GM19328 (cell line): ENCODE results near the gene ADNP2.

ENCODE experiments used
- ATAC-seq: cut with Tn5 transposase; IDR thresholded peaks from one replicate; pipeline ENCODE4 v1.9.1; 2021; ENCODE audit warnings: mild to moderate bottlenecking, moderate library complexity; ENCODE audit not compliant: unreplicated experiment

Gene ADNP2

DNA sequence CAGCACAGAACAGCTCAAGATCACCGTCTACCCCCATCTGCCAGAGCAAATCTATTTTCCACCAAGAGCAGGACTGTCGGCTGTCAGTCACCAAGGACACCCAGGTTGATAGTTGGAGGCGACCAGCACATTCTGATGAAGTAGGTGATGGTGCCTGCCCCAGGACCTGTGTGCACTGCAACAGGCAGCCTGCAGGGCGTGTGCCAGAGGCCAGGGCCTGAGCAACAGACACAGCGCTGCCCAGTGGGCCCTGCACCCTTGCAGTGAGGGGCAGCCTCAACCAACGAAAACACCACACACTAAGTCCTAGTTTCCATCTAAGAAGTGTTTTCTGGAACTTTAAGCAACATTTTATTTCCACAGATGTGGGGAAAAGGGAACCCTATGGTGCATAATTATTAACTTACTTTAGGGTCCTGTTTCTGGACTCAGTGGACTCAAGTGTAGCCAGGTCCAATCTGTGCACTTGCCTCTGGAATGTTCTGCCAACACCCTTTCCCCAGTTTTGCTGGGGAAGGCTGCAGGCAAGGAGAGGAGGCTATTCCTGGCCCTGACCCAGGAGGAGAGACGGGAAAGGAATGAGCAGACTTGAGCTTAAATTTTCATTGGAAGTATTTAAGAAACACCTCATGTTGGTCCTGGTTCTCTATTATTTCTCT is 61.5 kb downstream of the ADNP2 start:
- no peak for ATAC-seq

DNA sequence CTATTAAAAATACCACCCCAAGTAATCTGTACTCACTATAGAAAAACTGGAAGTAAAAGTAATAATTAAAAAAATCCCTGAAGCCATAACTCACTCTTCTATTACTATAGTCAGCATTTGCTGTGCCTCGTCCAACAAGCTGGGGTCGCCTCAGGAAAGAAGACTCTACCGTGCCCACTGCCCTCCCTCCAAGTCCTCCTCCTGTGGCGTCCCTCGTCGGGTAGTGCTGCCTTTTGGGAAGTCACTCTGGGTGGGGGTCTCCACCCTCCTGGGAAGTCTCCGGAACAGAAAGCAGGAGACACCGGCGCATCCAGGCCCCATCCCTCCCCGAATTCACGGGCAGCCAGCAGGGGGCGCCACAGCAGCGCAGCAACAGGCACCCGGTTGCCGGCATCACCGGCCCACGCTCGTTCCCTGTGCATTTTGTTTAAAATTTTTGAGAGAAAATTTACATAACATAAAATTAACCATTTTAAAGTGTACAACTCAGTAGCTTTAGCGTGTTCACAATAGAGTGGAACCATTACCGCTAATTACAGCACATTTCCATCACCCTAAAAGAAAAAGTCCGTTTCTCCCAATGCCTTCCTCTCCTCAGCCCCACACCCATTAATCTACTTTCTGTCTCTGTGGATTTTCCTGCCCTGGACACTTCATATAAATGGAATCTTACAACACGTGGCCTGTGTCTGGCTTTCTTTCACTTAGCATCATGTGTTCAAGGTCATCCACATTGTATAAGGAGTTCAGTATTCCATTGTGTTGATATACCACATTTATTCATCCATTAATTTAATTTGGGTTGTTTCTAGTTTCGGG is 62.2 kb downstream of the ADNP2 start:
- ATAC-seq, result no peak

DNA sequence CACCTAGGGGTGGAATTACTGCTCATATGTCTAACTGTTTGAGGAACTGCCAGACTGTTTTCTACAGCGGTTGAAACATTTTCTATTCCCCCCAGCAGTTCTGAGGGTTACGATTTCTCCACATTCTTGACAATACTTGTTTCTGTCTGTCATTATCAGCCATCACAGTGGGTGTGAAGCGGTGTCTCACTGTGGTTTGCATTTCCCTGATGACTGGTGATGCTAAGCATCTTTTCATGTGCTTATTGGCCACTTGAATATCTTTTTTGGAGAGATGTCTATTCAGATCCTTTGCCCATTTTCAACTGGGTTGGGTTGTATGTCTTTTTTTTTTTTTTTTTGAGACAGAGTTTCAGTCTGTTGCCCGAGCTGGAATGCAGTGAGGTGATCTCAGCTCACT is 63.0 kb downstream of the ADNP2 start:
- no peak for ATAC-seq

DNA sequence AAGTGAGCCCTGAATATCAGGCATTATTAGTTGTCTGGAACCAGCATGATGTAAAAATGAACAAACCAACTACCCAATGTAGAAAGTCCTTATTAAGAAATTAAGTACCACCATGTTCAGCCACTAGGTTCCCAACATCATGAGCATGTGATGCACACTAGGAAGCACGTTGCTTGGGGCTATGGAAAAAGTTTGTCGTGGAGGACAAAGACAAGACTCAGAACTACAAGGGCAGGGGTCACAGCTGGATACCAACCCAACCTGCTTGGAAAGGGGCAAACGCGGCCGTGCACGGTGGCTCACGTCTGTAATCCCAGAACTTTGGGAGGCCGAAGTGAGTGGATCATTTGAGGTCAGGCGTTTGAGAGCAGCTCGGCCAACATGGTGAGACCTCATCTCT is 64.0 kb downstream of the ADNP2 start:
- no peak for ATAC-seq

DNA sequence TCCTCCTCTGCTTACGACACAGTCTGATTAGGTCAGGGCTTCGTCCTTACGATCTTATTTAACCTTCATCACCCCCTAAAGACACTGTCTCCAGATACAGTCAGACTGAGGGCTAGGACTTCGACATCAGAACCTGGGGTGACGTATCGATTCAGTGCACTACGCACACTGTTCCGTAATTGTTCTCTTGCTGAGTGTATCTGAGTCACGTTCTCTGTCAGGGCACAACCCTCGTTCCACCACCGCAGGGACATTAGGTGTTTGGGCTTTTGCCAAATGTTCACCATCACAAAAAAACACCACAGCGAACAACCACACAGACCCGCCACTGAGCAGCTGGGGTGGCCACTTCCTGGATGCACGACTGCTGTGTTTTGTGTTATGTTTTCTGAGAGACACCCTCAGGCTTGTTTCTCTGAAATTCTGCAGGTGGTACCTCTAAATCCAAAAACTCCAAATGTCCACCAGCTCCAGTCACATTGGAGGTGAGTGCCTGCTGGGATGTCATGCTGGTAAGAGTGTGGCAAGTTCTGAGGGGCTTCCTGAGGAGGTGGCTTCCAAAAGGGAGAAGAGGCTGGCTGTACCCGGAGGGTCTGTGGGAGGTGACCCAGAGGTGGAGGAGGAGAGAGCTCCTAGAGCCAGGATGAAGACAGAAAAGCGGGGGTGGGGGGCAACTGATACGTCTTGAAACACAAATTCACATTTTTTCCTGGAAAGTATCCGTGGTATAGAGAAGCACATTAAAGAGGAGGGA is 66.6 kb downstream of the ADNP2 start:
- ATAC-seq, result no peak

DNA sequence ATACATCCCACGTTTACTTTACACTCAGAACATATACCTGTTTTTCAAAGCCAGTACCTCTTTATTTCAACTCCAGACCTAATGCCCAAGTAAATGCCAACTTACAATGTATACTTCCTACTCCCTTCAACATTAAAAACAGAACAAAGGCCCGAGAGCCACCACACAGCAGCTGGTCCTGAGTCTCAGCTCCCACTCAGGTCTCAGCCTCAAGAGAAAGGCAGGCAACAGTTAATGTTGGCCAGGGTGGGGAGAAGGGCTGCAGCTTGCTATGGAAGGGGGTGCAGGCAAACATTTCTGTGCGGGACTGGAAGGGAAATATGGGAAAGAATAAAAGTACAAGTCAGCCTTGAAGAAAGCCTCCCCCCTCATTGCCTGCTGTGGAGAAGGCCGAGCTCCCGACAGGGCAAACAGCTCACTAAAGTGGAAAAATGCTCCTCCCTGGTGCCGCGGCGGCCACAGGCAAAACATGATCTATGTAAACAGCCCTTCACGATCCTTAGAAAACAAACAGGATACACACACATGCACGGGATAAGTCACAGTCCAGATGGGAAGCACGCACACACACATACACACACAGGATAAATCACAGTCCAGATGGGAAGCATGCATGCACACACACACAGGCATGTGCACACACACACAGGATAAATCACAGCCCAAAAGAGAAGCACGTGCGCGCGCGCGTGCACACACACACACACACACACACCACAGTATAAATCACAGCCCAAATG is 67.4 kb downstream of the ADNP2 start:
- ATAC-seq, result no peak

DNA sequence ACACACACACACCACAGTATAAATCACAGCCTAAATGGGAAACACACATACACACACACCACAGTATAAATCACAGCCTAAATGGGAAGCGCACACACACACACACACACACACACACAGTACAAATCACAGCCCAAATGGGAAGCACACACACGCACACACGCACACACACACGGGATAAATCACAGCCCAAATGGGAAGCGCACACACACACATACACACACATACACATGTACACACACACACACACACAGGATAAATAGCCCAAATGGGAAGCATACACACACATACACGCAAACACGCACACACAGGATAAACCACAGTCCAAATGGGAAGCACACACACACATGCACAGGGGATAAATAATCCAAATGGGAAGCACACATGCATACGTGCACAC is 68.1 kb downstream of the ADNP2 start:
- ATAC-seq, result no peak

DNA sequence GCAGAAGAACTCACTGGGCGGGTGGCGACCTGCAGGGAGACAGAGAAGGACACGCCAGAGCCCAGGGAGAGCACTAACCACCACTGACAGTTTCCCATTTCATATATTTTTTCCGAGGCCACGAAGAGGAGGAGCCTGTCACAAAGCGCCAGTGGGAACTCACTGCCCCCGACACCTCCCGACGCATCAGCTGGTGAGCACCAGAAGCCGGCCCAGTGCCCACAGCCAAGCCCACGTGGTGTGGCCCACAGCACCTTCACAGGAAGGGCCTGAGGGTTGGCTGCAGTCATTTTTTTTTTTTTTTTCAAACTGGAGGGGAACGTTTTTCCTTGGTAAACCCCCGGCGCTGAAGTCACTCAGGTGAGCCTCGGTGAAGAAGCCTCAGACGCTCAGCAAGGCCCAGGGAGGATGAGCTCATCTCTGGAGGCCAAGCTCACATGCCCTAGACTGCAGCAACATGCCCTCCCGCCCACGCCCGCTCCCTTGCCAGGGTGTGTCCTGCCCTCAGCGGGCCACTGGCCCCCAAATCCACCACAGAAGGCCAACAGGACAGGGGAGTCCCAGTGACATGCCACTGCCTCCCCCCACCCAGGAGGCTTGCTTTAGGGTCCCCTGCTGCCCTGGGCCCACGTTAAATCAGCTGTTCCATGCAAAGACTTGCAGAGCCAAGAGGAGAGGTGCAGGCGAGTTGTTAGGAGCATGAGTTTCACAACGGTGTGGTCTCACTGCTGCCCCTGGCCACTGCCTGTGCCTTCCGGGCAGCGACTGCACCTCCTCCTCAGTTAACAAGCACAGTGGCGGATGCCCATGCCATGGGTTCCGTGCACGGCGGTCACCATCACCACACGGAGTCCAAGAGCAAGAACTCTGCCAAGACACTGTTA is 70.1 kb downstream of the ADNP2 start:
- ATAC-seq, result no peak

DNA sequence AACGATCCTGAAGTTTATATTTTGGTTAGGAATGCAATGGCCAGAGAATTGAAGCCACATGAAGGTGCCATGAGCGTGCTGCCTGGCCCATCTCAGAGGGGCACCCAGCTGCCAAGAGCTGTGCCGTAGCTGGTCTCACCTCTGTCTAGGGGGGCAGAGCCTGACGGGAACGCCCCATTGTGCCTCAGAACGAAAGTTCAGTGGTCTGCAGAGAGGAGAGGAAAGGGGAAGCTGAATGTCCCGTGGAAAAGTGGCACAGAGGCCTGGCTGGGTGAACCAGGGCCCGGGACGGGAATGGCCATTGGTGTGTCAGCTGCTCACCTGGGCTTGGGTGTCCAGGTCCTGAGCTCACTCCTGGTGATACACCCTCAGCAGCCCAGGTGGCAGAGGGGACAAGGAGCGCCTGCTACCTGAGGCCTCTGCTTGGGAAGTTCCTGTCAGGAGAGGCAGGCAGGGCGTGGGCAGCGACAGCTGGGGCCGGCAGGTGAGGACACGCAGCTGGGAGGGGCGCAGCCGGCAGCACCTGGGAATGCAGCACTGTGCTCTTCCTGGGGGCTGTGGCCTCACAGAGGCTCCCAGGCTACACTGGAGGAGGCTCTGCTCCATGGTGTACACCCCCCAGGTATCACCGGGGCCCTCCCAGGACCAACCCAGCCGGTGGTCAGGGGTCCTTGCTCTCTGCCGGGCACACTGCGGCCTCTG is 70.9 kb downstream of the ADNP2 start:
- no peak for ATAC-seq

DNA sequence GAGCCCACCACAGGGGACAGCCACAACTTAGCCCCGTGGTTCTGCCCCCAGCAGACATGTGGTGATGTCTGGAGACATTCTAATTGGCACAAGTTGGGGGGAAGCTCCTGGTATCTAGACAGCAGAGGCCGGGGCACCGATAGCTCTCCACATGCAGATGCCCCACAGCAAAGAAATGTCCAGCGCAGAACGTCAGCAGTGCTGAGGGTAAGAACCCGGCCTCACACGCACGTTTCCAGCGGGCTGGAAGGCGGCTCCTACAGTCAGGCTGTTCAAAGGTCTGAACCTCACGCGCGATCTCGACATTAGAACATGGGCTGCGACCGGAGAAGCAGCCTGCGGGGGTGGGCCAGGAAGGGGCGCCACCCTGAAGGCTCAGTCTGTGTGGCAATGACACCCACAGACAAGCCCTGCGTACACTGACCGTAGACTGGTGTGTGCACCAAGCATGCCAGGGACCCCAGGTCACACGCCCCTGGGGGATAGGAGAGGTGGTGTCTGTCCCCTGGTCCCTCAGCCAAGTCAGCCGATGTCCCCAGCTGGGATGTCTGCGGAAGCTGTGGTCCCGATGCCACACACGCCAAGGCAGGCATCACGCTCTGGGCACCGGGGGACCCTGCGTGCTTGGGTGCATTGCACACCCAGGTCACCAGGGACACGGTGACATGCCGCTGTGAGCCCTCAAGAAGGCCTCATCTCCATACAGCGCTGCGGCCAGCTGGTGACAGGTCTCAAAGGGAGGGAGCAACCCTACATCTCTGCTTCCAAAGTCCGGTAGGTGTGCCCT is 71.9 kb downstream of the ADNP2 start:
- no peak for ATAC-seq

DNA sequence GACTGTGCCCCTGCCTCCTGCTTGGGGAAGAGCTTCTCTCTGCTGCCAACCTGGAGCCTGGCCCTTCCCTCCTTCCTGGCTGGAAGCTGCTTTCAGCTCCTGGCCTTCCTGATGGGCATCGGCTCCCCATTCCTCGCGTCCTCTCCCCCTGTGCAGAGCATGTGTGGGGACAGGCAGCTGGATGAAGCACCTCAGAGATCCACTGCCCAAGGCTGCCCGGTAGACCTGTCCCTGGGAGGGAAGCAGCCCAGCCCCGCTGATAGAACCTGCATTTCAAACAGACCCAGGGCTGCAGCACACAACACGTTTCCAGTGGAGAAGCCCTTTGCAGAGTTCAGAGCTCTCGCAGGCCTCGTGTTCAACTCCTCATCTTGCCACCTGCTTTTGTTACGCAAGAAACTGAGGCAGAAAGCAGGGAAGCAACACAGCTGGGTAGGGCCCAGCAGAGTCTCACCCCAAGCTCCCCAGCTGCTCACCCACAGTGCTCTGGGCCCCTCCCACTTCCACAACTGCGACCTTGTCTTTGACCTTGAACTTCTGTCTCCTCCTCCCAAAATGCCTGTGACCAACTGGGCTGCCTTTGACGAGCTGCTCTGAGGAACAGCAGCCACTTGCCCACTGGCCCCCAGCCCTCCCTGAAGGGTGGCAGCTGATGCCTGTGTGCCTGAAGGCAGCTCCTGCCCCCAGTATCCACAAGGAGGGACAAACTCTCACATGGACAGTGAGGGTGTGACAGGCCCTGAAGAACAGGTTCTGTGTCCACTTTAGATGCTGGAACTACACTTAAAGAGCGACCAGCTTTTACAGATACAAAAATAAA is 72.8 kb downstream of the ADNP2 start:
- no peak for ATAC-seq

DNA sequence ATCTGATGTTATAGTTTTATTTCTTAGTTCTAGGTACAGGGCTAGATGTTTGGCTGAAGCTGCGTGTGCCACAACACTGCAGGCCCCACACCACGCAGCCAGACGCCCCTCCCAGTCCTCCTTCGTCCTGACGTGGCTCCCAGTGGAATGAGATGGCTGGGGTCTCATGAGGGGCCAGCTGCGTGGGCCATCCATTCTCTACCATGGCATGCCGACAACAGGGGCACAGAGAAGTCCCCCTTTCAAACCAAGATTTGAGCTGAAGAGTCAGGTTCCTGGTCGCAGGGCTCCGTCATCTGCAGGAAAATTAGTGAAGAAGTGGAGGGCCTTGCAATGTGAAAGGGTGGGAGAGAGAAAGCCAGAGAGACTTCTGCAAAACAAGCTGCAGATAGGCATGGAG is 73.8 kb downstream of the ADNP2 start:
- ATAC-seq, result no peak

DNA sequence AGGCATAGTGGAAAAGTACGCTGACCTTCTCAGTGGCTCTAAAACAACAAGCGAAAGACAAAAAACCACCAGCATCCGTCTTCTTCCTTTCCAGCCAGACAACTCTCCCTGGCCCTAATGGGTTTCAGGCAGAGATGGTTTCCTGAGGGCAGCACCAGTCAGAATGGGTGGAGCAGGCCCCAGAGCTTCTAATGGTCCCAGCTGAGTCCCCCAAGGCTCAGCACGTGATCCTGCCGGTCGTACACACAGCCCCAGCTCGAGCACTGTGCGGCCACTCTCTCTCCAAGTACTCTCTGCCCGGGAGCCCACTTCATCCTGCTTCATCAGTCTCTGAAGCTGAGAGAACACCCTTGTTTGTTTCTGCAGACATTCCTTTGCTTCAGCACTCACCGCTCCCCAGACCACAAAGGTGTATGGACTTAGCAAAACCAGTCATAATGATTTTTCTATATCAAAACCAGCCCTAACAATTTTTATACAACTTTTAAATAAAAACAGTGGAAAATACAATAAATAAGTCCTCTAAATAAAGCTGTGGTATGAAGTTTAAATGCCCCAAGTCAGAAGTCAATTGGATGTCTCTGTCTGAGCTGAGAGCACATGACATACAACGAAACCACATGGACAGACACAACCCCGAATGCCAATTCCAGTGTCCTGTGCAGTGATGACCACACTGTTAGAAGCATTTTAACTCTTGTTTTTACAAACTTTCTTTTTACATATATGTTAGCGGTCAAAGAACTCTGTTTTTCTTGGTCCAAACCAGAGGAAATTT is 74.4 kb downstream of the ADNP2 start:
- no peak for ATAC-seq

DNA sequence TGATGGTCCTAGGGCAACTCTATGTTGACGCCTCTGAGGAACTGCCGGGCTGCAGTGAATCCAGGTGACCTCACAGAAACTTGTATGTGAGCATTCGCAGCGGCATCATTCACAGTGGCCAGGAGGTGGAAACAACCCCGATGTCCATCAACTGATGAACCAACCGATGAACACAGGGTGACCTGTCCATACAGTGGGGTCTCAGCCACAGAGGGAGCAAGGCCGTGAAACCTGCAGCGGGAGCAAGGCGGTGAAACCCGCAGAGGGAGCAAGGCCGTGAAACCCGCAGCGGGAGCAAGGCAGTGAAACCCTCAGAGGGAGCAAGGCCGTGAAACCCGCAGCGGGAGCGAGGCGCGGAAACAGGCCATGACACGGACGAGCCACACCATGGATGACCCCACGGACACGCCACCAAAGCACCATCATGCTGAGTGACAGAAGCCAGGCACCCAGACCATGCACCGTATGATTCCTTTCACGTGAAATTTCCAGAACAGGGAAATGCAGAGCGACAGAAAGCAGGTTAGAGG is 75.2 kb downstream of the ADNP2 start:
- ATAC-seq, result no peak

DNA sequence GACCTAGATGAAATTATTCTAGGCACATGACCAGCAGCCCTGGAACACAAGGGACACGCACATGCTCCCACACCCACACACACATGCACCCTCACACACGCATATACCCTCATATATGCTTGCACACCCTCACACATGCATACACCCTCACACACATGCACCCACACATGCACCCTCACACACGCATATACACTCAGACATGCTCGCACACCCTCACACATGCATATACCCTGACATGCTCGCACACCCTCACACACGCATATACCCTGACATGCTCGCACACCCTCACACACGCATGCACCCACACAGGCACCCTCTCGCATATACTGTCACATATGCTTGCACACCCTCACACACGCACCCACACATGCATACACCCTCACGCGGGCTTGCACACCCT is 76.5 kb downstream of the ADNP2 start:
- ATAC-seq, result no peak

DNA sequence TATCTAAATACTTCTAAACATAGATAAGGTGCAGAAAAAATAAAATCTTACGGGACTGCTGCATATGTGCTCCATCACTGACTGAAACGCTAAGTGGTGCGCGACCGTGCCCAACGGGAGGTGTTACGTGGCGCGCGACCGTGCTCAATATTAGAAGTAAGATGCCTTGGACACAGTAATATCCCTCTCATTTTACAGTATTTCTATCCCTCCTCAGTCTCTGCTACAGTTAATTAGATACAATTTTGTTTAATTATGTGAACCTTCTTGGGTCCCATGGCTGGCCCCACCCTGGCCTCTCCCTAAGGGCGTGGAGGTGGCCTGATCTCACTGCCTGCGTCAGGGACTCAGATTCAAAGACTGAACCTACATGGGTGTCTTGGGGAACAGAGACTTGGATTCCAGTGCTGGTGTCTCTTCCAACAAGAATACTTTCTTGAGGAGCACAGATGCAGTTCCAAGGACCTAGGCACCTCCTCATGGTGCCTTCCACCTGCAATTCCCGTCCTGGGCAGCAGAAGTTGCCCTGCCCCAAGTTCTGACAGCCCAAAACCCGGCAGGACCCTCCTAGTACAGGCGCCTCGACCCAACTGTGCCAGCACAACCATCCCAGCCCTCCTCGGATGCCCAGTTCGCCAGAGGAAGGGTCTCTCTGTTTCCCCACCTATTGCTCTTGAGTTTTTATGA is 79.0 kb downstream of the ADNP2 start:
- no peak for ATAC-seq
